GM23248 (cell line): ENCODE results near the gene DGKQ. TPM values are rescaled to one million over a fixed set of nuclear protein-coding genes. Genes with fewer than 3 reads are reported as not detected.

Source experiments
- DNase-seq: peaks from one replicate; pipeline ENCODE4 v3.0.0-alpha.2; 2015
- H2AFZ ChIP-seq: fragments of 200-600 bp; sonication (generic); 2 replicates; pipeline ENCODE4 v1.6.1; 2016; ENCODE audit warnings: antibody characterized with exemption
- H3F3A ChIP-seq: fragments of 200-600 bp; sonication (generic); 2 replicates; pipeline ENCODE4 v1.6.1; 2016; ENCODE audit warnings: mild to moderate bottlenecking, antibody characterized with exemption, mixed run types; ENCODE audit not compliant: insufficient read depth
- H3K27ac ChIP-seq: fragments of 200-600 bp; sonication (generic); 2 replicates; pipeline ENCODE4 v1.5.1; 2016; ENCODE audit warnings: mild to moderate bottlenecking
- H3K27me3 ChIP-seq: fragments of 200-600 bp; sonication (generic); replicated peaks from 2 replicates; pipeline ENCODE4 v1.6.1; 2016; ENCODE audit warnings: mild to moderate bottlenecking; ENCODE audit not compliant: insufficient read depth
- H3K36me3 ChIP-seq: fragments of 200-600 bp; sonication (generic); 2 replicates; pipeline ENCODE4 v1.6.1; 2016; ENCODE audit warnings: low read depth, mild to moderate bottlenecking
- H3K4me1 ChIP-seq: fragments of 200-600 bp; sonication (generic); 2 replicates; pipeline ENCODE4 v1.6.1; 2016; ENCODE audit warnings: mild to moderate bottlenecking; ENCODE audit not compliant: insufficient read depth
- H3K4me2 ChIP-seq: fragments of 200-600 bp; sonication (generic); one replicate; pipeline ENCODE4 v1.6.1; 2016; ENCODE audit warnings: mild to moderate bottlenecking; ENCODE audit not compliant: unreplicated experiment
- H3K4me3 ChIP-seq: fragments of 200-600 bp; sonication (generic); 2 replicates; pipeline ENCODE4 v1.5.1; 2016; ENCODE audit warnings: mild to moderate bottlenecking
- H3K79me2 ChIP-seq: fragments of 200-600 bp; sonication (generic); 2 replicates; pipeline ENCODE4 v1.6.1; 2016; ENCODE audit warnings: mild to moderate bottlenecking; ENCODE audit not compliant: insufficient read depth
- H3K9ac ChIP-seq: fragments of 200-600 bp; sonication (generic); 2 replicates; pipeline ENCODE4 v1.6.1; 2016; ENCODE audit warnings: mild to moderate bottlenecking
- H3K9me2 ChIP-seq: fragments of 200-600 bp; sonication (generic); 2 replicates; pipeline ENCODE4 v1.6.1; 2016; ENCODE audit warnings: mixed run types, mild to moderate bottlenecking, moderate library complexity; ENCODE audit not compliant: insufficient read depth
- H3K9me3 ChIP-seq: fragments of 200-600 bp; sonication (generic); one replicate; pipeline ENCODE4 v1.6.1; 2017; ENCODE audit warnings: low read depth
- H4K20me1 ChIP-seq: fragments of 200-600 bp; sonication (generic); 2 replicates; pipeline ENCODE4 v1.6.0; 2016; ENCODE audit not compliant: insufficient read depth
- EZH2 ChIP-seq: fragments of 200-600 bp; sonication (generic); IDR thresholded peaks from 2 replicates; pipeline ENCODE4 v1.6.1; 2018; ENCODE audit warnings: antibody characterized with exemption, mild to moderate bottlenecking; ENCODE audit not compliant: insufficient read depth, poor library complexity, severe bottlenecking
- EZH2phosphoT487 ChIP-seq: fragments of 200-600 bp; sonication (generic); IDR thresholded peaks from 2 replicates; pipeline ENCODE4 v1.6.1; 2018; ENCODE audit warnings: antibody characterized with exemption, moderate library complexity, mild to moderate bottlenecking, low read depth; ENCODE audit not compliant: insufficient read depth
- WGBS, 2 experiments: methylation state at CpG; one replicate each; pipeline ENCODE4 v1.1.6; 2015 to 2017; ENCODE audit warnings: low lambda C conversion rate in 2 of 2, low coverage in 1 of 2; ENCODE audit errors: missing lambda C conversion rate in 2 of 2; 5-methylcytosine and 5-hydroxymethylcytosine counted together
- in situ Hi-C: fragments of 300-500 bp; cut with MboI; formaldehyde crosslinking; loops from 2 replicates; pipeline ENCODE4 v1.15.0; 2020
- polyA plus RNA-seq: library from polyadenylated mRNA; unstranded; fragments of >200 nt; fragmentation: Nextera tagmentation; extraction: Ambion mirVana; gene quantifications from 2 replicates; pipeline ENCODE4 v1.2.1, GENCODE V29; 2016
- total RNA-seq: library from RNA; depleted of rRNA; stranded (reverse); fragments of >200 nt; shearing (Covaris generic); gene quantifications from 2 replicates; pipeline ENCODE4 v1.2.3, GENCODE V29; 2014

The DGKQ gene
- total and polyA plus RNA-seq, 2 experiments from 2014 or later, result 1.9 to 18.2 TPM

DNA sequence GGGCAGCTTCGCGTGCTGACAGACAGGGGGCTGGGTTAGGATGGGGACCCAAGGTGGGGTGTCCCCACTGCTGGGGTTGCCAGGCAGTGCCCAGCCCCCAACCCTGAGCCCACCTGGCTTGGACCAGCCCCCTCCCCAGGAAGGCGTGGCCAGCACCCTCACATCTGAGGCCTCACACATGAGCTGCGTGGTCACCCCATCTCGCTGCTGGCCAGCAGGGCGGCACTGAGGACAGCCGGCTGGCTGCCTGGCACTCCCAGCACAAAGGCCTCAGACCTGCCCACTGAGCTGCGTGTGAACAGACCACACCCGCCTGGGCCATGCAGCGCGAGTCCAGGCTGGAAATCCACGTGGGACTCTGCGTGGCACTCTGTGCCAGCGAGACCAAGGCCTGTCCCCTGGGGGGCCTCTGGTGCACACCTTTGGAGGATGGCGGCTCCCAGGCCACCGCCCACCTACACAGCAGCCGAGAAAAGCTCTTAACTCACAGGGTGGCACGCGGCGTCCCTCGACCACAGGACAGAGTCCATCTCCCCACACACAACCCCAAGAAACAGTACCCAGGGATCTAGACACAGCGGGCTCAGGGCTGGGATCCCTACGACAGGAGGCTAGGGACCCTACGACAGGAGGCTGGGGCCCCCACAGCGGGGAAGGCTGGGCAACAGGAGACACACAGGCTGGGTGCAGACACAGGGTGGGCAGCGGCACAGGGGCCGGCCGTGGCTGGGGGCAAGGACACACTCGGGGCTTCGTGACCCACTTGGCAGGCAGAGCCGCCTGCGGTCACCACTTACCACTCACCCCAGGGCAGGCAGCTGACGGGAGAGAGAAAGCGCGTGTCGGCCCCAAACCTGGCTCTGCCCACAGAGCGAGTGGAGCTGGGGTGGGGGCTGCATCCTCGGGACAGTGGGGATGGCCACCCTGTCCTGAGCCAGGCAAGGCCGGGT is 9.8 kb downstream of the DGKQ start:
- no peaks in the 10 kb centered on the region for H3K27me3 ChIP-seq
- H3K4me1 ChIP-seq, result no peaks in the 10 kb centered on the region
- WGBS, 2 experiments, result 95 to 96% methylated on average over 38 to 39 of the region's 39 CpGs
- no peaks in the 10 kb centered on the region for H3K9me3 ChIP-seq
- no peak overlapping the region for H3K9ac ChIP-seq
- H3K79me2 ChIP-seq, result no peaks in the 10 kb centered on the region
- no peak for DNase-seq
- H3K9me2 ChIP-seq, result no peaks in the 10 kb centered on the region
- no peaks in the 10 kb centered on the region for H3K36me3 ChIP-seq
- H2AFZ ChIP-seq, result no peak overlapping the region
- in situ Hi-C loops, result no loop called here
- no peaks in the 10 kb centered on the region for H4K20me1 ChIP-seq
- no peak overlapping the region for H3K4me3 ChIP-seq
- no peak overlapping the region for H3K27ac ChIP-seq
- H3K4me2 ChIP-seq, result no peak overlapping the region
- TF ChIP-seq EZH2 (no peak), EZH2phosphoT487 (no peak)
- H3F3A ChIP-seq, result no peaks in the 10 kb centered on the region

DNA sequence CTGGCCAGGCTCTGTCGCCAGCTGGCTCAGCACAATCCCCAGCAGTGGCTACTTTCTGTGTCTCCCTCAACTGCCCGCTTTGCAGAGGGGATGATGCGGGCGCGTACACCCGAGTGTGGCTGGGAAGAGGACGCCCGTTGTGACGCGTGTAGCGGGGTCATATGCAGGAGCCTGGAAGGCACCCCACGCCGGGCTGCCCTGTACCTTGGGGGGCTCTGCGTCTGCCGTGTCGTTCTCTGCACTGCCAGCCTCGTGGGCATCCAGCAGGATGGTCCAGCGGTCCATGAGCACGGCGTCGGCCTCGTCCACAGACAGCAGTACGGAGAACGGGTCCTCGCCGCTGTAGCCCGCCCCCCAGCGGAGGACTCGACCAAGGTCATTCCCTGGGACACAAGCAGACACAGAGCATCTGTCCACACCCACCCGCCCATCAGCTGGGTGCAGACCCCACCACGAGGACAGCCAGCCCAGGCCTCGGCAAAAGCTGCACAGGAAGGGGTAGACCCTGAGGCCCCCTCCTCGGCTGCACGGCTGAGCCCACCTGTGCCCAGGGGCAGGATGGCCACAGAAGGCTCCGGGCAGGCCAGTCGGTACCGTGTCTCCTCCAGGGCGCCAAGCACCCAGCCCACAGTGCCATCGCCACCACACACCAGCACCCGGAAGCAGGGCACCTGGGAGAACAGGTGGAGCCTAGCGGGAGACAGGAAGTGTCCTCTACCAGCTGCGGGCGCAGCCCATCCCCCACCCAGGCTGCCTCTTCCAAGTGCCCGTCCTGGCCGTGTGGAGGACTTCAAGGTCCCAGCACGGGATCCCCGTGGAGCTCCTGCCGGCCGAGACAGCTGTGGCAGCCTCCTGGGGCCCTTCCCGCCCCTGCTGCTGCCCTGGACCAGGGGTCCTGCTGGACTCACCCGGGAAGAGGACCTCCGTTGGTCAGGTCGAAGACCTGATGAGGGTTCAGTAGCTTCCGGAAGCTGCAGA is 10.8 kb downstream of the DGKQ start:
- no peaks in the 10 kb centered on the region for H3K9me3 ChIP-seq
- DNase-seq, result no peak
- H3K27ac ChIP-seq, result no peak overlapping the region
- no peak overlapping the region for H3K4me3 ChIP-seq
- TF ChIP-seq EZH2 (no peak), EZH2phosphoT487 (no peak)
- H3K79me2 ChIP-seq, result no peaks in the 10 kb centered on the region
- no peaks in the 10 kb centered on the region for H3K4me1 ChIP-seq
- no peaks in the 10 kb centered on the region for H4K20me1 ChIP-seq
- no peaks in the 10 kb centered on the region for H3K27me3 ChIP-seq
- no peak overlapping the region for H2AFZ ChIP-seq
- WGBS, 2 experiments, result 92 to 94% methylated on average over 47 to 52 of the region's 54 CpGs
- in situ Hi-C loops, result no loop called here
- H3K9ac ChIP-seq, result no peak overlapping the region
- H3F3A ChIP-seq, result no peaks in the 10 kb centered on the region
- no peak overlapping the region for H3K4me2 ChIP-seq
- no peaks in the 10 kb centered on the region for H3K36me3 ChIP-seq
- no peaks in the 10 kb centered on the region for H3K9me2 ChIP-seq

DNA sequence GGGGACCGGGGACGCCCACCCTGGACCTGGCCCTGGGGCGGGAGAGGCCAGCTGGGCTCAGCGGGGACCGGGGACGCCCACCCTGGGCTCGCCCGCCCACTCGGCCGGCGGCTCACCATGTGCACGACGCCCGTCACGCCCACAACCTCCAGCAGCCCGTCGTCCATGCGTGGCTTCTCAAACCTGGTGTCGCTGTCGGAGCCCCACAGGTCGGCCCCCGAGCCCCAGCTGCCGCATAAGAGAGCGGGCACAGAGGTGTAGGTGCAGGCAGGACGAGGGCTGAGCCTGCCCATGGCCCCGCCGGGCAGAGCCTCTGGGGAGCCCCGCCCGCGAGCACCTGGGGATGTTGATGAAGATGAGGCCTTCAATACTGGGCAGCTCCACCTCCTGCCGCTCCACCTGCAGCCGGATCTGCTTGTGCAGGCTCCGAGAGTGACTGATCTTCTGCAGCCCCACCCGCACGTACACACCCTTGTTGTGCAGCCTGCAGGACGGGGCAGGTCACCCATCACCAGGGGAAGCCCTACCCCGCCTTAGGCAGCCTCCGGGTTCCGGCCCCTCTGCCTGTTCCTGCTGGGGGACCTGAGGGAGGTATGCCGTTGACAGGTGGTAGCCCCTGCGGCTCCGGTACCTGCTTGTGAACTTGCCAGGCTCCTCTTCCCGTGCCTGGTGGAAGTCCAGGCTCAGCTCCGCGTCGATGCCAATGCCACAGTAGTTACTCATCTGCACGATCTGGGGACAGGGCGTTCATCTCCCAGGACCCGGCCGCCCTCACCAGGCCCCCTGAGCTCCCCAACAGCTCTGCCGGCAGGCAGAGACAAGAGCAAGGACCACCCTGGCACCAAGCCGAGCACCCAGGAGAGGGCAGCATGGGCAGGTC is 11.8 kb downstream of the DGKQ start:
- 89 to 90% methylated on average over 39 to 52 of the region's 52 CpGs for WGBS, 2 experiments
- no peak for TF ChIP-seq EZH2phosphoT487
- no peak for TF ChIP-seq EZH2
- Histone ChIP-seq H3K9me3 (no peaks in the 10 kb centered on the region), H3K9me2 (no peaks in the 10 kb centered on the region), H3K9ac (no peak overlapping the region), H3K4me3 (no peak overlapping the region), H3K79me2 (no peaks in the 10 kb centered on the region), H3K36me3 (no peaks in the 10 kb centered on the region), H3K4me1 (no peaks in the 10 kb centered on the region), H2AFZ (no peak overlapping the region), H3F3A (no peaks in the 10 kb centered on the region), H4K20me1 (no peaks in the 10 kb centered on the region), H3K27ac (no peak overlapping the region), H3K27me3 (no peaks in the 10 kb centered on the region), H3K4me2 (no peak overlapping the region)
- in situ Hi-C loops, result no loop called here
- no peak for DNase-seq
